Measurements from ENCODE around the gene CREB5.

CREB5 gene

DNA sequence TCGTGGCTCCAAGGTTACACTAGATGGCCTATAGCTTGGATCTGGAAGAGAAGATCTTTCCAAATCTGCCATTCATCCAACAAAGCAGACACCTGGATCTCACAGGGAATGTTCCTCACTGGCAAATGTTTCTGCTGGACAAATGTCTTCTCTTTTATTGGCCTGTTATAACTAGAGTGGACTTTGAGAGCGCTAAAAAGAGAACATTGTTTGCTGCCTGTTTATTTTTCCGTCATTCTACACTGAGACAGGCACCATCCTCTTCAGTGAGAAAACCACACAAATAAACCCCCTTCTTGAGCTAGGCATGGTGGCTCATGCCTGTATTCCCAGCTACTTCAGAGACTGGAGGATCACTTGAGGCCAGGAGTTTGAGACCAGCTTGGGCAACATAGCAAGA is 206.9 kb downstream of the CREB5 start:
- DNase-seq: no peak

DNA sequence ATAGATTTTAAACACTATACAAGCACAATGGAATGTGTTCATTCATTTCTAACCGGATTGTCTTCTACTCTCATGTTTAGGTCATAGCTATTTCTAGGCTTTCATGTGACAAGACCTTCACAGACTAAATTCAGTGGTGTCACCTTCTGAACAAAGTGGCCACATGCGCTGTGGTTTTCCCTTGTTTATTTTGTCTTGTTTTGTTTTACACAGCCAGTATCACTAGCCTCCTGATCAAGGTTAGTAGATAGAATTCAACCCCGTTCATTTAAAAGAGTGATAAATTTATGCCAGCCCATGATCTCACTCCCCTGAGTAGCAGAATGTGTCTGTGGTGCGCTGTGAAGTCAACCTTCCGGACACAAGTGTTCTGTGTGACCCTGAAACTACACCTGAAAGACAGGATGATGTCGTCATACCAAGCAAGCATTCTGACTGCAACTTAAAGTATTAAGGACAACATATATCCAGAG is 209.1 kb downstream of the CREB5 start:
- no peak for DNase-seq

DNA sequence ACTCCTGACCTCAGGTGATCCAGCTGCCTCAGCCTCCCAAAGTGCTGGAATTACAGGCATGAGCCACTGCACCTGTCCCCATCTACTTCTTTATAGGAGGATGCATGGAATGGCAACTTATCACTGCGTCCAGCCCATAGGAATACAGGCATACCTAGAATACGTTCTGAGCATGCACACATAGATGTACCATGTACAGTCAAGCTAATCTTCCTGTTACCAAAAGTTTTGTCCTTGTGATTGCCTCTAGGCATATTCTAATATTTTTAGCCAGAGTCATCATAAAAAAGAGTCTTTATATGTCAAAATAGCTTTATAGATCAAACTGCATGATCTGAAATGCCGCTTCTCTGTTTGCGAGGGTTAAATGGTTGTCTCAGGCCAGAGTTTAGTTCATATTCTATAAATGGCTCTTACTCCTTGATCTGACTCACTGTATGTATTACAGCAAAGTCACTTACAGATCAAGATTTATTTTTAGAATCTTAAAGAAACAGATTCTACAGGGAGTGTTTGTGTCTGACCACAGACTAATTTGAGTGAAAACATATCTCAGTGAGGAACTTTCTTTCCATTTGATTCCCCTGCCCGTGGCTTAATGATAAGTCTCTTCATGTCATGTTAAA is 210.9 kb downstream of the CREB5 start:
- no peak for DNase-seq

DNA sequence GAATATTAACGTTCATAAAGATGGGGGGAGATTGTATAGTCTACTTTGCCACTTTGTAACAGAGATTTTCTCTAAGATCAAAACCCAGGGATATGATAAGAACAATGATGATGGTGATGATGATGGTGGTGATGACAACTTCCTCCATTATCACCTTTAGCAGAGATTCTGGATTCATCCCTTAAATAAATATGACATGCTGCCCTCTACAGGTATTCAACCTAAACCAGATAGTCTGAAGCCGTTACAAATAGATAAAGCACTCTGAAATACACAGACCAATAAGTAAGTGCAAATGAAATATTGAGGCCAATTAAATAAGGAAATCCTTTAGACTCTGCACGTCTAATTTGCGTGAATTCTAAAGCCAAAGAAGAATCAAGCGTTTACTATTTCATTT is 211.5 kb downstream of the CREB5 start:
- DNase-seq: no peak

DNA sequence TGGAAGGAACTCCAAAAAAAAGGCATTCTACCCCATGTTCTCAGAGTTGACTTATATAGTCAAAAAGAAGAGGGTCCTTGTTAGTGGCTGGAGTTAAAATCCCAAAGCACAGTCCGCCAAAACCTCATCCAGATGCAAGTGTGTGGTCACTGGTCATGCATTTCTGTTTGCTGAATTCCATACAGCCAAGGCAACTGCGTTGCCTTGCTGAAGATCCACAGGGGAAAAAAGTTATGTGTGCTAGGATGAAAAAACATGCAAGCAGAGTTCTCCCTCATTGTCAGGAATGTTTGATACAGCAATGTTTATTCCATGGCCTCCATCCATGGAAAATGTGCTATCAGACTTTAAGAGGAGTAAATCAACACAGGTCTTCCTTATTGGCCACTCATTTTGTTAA is 213.1 kb downstream of the CREB5 start:
- peak; percentile 75 for DNase-seq

DNA sequence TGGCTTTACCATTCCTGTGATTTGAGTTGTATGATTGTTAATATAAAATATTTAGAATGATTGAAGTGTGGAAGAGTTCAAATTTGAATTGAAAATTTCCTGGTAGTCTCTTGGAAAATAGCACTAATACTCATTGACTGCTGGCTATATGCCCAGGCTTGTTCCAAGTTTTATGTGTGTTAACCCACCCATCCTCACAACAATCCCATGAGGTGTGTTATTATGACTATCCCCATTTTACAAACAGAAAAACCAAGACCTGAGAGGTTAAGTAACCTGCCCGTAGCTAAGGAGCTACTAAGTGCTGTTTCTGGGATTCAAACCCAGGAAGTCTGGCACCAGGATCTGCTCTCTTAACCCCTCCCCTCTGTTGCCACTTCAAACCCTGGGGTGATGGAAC is 213.9 kb downstream of the CREB5 start:
- no peak for DNase-seq

DNA sequence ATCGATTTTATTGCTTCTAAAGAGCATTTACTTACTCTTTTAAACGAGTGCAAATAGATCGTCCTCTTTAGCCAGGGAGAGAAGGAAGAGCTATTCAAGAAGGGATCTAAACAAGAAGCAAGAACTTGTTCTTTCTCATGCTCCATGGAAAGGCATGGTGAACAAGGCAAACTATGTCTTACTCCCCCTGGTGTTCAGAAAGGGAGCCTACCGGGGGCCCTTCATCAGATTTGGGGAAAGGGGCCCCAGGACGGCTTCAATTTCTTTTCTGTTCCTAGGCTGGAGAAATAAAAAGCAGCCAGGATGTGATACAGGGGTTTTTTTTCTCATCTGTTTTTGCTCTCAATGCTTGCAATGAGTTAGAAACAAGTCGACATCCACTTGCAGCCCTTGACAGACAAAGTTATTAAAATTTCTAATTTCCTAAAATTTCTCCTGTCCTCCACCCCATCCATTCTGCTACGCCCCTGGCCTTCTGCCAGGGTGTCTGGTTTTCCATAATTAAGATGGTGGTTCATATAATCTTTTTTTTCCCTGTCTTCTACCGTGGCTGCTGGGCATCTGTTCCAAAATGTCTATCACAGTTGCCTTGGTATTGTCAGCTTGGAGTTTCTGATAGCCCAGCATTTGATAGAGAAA is 214.4 kb downstream of the CREB5 start:
- DNase-seq: peak; percentile 65

DNA sequence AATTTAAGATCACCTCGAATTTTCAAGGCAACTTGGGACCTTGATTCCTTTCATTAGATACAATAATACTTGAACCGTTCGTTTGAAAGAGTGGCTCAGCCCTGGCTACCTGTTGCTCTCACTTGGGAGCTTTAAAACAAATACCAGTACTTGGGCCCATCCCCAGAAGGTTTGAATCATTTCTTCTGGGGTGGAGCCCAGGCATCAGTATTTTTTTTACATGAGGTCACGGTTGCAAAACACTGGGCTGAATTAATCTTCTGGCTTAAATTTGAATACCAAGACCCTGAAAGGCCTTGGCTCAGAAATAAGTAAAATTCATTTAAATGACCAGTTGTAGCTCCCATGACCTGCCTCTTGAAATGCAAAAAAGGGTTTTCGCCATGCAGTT is 214.9 kb downstream of the CREB5 start:
- DNase-seq: no peak

DNA sequence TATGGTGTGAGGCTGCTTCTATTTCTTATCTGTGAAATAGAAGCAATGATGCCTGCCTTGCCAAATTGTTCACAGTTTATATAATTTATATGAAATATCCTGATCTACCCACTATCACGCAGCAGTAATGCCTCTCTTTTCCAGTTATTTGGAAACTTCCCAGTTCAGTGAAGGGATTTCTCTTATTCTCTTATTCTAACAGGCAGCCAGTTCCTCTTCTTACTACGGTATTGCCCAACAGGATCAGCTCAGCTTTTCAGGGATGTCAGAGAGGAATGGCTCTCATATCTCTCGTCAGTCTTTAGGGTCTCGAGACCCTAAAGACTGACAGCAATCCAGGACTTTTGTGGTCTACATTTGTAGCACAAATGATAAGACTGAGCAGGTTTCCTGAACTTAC is 215.6 kb downstream of the CREB5 start:
- no peak for DNase-seq

DNA sequence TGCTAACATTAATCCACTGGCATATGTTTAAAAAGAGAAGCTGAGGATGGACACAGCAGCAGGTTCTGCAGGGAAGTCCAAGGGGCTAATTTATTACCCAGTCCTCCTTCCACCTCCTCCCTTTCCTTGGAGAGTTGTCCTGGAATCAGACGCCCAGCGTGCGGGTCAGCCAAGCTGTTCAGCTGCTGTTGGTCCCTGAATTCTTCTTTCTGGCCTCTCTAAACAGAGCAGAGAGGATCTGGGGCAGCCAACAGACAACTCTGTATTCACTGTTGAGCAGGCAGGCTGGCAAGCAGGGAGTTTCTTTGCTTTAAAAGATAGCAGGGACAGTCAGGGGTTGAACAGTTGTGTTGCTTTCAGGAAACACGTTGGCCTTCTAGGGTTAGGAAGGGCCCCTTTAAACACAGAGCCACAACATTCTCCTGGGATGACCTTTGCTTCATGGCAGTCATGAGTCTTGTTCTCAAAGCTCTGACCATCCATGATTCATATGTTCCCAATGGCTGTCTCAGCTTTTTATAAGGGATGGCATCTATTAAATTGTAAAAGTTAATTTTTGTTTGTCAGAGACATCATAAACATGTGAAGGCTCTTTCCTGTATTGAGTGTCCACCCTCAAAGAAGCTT is 217.0 kb downstream of the CREB5 start:
- DNase-seq: peak; percentile 76

DNA sequence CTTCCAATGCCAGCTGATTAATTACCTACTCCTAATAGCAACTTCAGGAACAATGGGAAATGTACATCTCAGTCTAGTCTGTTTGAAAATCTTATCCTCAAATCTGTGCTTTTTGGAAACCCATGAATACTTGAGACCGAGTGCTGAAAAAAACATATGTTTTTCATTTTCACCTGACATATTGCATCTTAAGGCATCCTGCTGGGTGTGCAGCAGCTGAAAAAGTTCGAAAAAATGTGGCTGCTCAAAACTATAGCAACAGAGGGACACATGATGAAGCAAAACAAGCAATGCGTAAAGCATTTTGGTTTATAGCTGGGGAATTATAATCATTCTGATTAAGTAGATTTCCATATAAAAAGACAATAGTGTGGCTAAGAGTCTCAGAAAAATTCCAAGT is 218.0 kb downstream of the CREB5 start:
- DNase-seq: no peak

DNA sequence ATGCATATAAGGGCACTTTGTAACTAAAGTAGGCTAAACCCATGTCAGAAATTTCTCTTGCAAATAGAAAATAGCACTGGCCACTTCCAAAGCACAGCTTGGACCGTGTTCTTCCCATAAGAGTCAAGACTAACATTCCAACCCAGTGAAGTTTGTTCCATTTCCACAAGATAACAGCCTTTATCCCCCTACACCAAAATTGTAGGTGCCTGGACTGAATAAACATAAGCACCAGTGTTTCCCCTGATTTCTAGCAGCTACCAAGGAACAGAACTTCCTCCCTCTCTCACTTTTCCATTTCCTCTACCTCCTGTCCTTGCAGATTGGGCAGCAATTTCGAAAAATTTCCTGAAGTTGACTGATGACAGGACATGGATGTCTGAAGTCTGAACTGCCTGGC is 219.7 kb downstream of the CREB5 start:
- DNase-seq: no peak

DNA sequence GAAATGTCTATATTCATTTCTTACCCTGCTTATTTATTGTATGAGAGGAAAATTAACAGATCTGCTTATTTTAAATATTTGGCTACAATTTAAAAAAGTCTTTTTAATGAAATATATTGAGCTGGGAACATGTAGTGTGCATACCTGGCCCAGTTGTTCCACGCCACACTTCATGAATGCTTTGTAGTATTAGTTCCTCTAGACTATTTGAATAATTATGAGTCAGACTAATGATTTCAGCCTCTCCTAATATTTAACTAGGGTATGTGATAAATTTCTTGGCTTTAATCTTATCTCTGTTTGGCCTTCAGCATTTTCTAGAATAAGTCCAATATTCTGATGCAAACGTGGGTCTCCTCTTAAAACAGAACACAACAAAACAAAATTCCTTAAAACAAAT is 226.6 kb downstream of the CREB5 start:
- no peak for DNase-seq

DNA sequence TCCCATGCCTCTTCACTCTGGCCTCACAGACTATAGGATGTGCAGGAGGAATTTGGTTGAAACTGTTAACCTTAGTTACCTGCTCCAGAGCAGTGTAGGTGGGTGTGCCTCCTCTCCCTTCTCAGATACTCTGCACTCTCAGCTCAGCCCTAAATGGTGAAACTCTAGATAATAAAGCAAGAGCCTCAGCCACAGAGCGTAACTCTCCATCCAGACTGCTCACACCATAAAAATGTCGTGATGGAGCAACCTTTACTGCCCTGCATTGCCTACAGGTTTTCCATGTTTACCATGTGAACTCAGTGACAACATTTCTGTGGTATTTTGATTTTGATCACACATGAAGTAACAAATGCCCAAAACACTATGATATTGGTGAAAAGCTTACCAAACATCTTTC is 227.7 kb downstream of the CREB5 start:
- no peak for DNase-seq

DNA sequence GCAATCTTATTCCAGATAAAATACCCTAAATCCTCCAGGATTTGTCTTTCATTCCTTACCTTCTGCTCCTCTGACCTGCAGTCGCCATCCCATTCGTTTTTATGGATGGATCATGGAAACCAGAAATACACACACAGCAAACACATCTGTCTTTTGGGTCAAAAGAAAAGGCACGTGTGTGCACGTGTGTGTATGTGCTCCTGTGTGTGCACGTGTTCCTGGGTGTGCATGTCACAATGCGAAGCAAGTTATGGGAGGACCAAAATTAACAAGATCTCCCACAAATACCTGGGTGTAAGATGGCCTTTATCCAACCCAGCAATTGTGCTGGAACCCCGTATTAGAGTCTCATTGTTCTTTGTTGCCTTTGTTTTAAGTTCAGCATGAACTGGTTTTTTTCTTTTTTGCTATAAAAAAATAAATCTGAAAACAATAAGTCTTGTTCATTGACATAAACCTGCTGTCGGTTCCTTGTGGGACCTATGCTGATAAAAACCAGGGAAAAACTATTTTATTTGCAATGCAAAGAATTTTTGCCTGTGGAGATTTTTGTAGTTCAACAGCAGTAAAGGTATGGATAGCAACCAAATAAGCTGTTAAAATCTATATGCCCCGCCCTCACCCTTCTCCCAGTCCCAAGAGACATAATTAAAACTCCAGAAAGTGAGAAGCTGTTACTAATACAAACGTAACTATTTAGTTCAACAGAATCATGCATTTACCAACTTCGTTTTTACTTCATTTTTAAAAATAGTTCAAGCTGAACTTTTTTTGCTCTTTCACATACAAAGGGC is 229.6 kb downstream of the CREB5 start:
- DNase-seq: no peak

DNA sequence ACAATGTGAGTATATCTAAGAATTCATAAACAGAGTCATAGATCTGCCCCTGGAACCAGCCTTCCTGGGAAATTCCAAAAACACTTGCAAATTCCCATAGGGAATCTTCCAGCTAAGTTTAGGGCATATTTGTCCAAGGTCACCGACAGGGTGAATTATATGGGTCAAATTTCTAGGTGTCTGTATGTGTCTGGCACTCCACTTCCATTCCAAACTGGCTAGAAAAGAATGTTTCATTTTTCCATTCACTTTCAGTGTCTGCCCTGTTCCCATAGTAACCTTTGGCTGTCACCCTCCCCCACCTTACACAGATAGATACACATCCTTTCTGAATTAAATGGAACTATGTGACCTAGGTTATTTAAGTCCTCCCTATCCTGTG is 230.9 kb downstream of the CREB5 start:
- peak; percentile 48 for DNase-seq

DNA sequence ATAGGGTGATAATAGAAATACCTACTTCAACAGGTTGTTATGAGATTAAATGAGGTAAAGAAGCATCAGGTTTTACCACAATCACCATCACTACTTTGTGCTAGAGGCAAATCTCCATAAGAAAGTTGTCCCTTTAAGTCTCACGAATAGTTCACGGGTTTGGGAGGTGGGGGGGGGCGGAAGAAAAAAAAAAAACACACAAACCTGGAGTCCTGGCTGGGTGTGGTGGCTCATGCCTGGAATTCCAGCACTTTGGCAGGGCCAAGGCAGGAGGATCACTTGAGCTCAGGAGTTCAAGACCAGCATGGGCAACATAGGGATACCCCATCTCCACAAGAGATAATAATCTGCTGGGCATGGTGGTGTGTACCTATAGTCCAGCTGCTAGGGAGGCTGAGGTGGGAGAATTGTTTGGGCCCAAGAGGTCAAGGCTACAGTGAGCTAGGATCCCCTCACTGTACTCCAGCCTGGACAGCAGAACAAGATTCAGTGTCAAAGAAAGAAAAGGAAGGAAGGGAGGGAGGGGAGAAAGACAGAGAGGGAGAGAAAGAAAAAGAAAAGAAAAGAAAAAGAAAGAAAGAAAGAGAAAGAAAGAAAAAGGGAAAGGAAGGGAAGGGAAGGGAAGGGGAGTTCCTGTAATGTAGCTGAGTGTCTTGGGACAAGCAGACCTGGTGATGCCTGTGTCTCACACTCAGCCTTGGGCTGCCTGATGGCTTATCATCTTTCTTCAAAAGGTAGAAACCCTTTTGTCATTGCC is 231.4 kb downstream of the CREB5 start:
- DNase-seq: no peak

DNA sequence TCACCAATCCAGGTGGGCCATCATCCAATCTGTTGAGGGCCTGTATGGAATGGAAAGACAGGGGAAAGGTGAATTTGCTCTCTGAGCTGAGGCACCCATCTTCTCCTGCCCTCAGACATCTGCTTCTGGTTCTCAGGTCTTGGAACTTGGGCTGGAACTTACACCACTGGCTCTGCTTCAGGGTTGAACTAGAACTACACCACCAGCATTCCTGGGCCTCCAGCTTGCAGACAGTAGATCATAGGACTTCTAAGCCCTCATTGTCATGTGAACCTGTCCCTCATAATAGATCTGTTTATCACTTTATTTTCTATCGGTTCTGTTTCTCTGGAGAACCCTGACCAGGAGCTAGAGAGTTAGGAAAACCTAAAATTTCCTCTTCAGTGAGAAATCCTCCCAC is 233.5 kb downstream of the CREB5 start:
- no peak for DNase-seq

DNA sequence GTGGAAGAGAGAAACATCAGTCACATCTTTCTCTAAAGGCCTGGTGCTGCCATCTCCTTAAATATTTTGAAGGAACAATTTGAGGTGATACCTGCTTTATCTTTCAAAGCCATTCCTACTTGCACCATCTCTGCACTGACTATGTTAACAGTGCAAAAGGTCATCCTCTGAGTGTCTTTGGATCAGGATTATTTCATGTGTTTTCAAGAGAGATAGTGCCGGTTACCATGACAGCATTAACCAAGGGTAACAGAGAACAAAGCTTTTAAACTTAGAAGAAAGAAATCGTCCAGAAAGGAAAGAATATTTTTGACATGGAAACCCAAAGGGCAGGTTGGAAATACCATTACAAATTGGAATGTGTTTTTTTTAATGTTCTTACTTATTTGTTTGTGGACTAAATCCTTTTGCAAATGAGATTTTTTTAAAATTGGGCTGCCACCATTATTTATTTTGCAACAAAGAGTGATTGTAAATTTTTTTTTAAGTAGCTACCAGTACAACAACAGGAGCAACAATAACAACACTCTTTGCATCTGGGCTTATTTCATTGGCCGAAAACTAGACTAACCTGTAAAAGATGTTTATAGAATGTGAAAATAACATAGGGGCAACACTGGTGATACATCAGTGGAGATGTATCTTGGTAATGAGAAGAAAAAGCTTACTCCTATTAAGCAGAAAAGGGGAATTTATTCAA is 234.2 kb downstream of the CREB5 start:
- no peak for DNase-seq

DNA sequence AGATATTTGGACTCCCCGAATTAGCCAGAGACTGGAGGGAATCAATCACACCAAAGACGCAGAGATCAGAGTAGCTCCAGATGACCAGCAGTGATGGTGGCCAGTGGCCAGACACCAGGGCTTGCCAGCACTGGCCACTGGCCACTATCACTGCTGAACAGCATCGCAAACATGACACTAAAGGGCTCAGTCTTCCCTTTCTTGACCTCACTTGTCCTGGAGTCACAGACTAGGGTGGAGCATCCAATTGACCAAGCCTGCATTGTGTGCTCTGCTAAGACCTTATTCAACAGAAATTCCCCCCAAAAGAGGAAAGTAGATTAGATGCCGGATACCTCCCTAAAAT is 234.7 kb downstream of the CREB5 start:
- DNase-seq: no peak

DNA sequence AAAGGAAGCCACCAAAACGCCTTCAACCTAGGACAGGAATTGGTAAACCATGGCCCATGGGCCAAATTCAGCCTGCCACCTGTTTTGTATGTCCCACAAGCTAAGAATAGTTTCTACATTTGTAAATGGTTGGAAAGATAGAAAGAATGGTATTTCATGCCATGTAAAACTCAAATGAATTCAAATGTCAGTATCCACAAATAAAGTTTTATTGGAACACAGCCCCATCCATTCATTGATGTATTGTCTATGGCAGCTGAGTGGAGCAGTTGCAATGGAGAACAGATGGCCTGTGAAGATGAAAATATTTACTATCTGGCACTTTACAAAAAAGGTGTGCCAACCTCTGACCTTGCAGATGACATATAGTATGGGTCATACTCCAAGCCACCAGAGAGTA is 236.9 kb downstream of the CREB5 start:
- DNase-seq: no peak

DNA sequence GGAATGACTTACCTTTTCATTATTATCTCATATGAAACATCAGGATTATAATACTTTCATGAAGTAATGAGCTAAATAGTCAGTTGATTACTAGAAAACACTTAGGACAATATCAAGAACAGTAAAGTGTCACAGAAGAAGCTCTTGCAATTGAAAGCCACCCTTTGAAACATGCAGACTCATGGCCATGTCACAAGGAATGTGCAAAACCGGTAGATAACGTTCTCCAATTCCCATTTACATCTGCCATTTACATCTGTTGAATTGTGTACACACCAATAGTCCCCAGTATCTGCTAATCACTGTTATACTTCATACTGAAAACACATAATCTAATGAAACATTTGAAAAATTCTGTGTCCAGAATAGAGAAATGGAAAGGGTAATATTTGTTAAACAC is 237.5 kb downstream of the CREB5 start:
- no peak for DNase-seq

DNA sequence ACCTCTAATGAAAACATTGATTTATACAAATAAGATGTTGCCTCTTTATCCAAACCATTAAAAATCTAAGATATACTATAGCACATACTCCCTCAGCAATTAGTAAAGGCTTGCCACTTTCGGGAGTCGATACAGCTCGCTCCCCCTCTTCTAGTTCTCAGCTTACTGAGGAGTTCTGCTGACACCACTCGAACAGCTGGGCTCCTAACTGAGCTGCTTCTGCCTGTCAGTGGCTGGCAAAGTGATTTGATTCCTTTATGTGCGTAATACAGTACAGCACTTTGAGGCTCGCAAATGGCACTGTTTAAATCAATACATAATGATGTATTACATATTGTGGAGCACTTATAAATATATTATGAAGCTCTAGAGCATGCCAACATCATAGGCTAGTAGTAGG is 241.8 kb downstream of the CREB5 start:
- DNase-seq: peak; percentile 44

All from right hindlimb (tissue), 1 donor.